OCI-LY1 (cell line): ENCODE data around the gene CEP162.
"Not testable (repeated sequence)": the region's sequence is repeated elsewhere in the genome, so short reads cannot be mapped to it uniquely, and the experiment has no call there.

Source experiments
- H2AFZ ChIP-seq: fragments of 200-600 bp; sonication (generic), shearing (Covaris generic); 2 replicates; pipeline ENCODE4 v1.6.0; 2014; ENCODE audit warnings: antibody characterized with exemption, mild to moderate bottlenecking, low read length
- H3F3A ChIP-seq: fragments of 200-600 bp; sonication (generic), shearing (Covaris generic); 2 replicates; pipeline ENCODE4 v1.6.0; 2014; ENCODE audit warnings: mild to moderate bottlenecking, antibody characterized with exemption, low read length, moderate library complexity; ENCODE audit not compliant: insufficient read depth
- H3K27ac ChIP-seq: fragments of 200-600 bp; sonication (generic); 2 replicates; pipeline ENCODE4 v1.5.1; 2014; ENCODE audit warnings: low read length, mixed run types, mild to moderate bottlenecking, low read depth; ENCODE audit not compliant: poor library complexity, severe bottlenecking
- H3K27me3 ChIP-seq: fragments of 200-600 bp; sonication (generic); 2 replicates; pipeline ENCODE4 v1.6.0; 2014; ENCODE audit warnings: antibody characterized with exemption, mild to moderate bottlenecking, low read length, moderate library complexity; ENCODE audit not compliant: insufficient read depth
- H3K36me3 ChIP-seq: fragments of 200-600 bp; sonication (generic); 2 replicates; pipeline ENCODE4 v1.6.1; 2014; ENCODE audit warnings: mild to moderate bottlenecking, antibody characterized with exemption, low read length, moderate library complexity, mixed read lengths; ENCODE audit not compliant: insufficient read depth
- H3K4me1 ChIP-seq: fragments of 200-600 bp; sonication (generic); 2 replicates; pipeline ENCODE4 v1.5.1; 2014; ENCODE audit warnings: mild to moderate bottlenecking, low read length, moderate library complexity; ENCODE audit not compliant: insufficient read depth, severe bottlenecking
- H3K4me2 ChIP-seq: fragments of 200-600 bp; sonication (generic), shearing (Covaris generic); 2 replicates; pipeline ENCODE4 v1.6.1; 2014; ENCODE audit warnings: low read length
- H3K4me3 ChIP-seq: fragments of 200-600 bp; sonication (generic); 2 replicates; pipeline ENCODE4 v1.5.1; 2014; ENCODE audit warnings: low read length, low read depth, mild to moderate bottlenecking, mixed read lengths; ENCODE audit not compliant: poor library complexity, severe bottlenecking
- H3K79me2 ChIP-seq: fragments of 200-600 bp; shearing (Covaris generic); 2 replicates; pipeline ENCODE4 v1.6.1; 2016; ENCODE audit warnings: mixed run types, low read length, mixed read lengths; ENCODE audit not compliant: insufficient read depth
- H3K9ac ChIP-seq: fragments of 200-600 bp; sonication (generic), shearing (Covaris generic); 2 replicates; pipeline ENCODE4 v1.6.1; 2014; ENCODE audit warnings: mild to moderate bottlenecking, low read length, mixed read lengths
- H3K9me2 ChIP-seq: fragments of 200-600 bp; sonication (generic), shearing (Covaris generic); 2 replicates; pipeline ENCODE4 v1.6.1; 2014; ENCODE audit warnings: low read depth, mild to moderate bottlenecking, low read length, mixed read lengths
- H3K9me3 ChIP-seq: fragments of 200-600 bp; shearing (Covaris generic); 2 replicates; pipeline ENCODE4 v1.6.1; 2014; ENCODE audit warnings: low read length, mixed read lengths
- H4K20me1 ChIP-seq: fragments of 200-600 bp; sonication (generic), shearing (Covaris generic); 2 replicates; pipeline ENCODE4 v1.6.0; 2016; ENCODE audit warnings: mild to moderate bottlenecking, low read length; ENCODE audit not compliant: insufficient read depth
- EZH2 ChIP-seq: fragments of 200-600 bp; sonication (generic), shearing (Covaris generic); IDR thresholded peaks from 2 replicates; pipeline ENCODE4 v1.8.0; 2017; ENCODE audit warnings: borderline replicate concordance, mixed run types, mild to moderate bottlenecking, antibody characterized with exemption, low read length, moderate library complexity, mixed read lengths
- TF ChIP-seq, protein P1 (sequence below): fragments of 200-600 bp; sonication (generic), shearing (Covaris generic); IDR thresholded peaks from 2 replicates; pipeline ENCODE4 v1.5.1; 2017; ENCODE audit warnings: mild to moderate bottlenecking, antibody characterized with exemption, low read length, moderate library complexity, mixed read lengths

The CEP162 gene

DNA sequence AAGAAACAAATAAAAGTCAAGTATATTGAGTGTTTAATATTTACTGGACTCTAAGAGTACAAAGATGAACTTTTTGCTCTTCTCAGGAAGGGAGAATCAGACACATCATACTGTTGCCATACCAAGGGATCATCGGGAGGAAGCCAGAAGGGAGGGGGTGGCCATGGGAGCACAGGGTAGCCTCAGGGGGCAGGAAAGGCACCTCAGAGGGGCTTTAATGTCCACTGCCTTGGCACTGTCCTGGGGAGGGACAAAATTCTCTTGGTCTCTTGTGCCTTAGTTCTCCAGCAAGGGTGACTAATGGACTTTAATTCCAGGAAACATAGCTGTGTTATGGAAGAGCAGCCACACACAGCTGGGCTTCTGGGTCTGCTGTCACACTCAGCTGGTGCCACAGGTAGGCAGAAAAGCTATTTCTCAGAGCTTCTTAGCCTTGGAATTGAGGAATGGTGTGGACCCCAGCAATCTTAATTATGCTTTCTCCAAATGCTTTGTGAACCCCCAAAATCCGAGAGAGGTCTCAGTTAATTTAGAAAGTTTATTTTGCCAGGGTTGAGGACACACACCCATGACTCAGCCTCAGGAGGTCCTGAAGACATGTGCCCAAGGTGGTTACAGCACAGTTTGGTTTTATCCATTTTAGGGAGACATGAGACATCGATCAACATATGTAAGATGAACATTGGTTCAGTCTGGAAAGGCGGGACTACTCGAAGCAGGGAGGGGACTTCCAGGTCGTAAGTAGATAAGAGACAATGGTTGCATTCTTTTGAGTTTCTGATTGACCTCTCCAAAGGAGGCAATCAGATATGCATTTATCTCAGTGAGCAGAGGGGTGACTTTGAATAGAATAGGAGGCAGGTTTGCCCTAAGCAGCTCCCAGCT lies 140.7 kb downstream of the CEP162 start:
- H3K4me2 ChIP-seq, result no peak overlapping the region
- no peaks in the 10 kb centered on the region for H3K36me3 ChIP-seq
- H3K27ac ChIP-seq, result no peak overlapping the region
- H3K9me2 ChIP-seq, result no peaks in the 10 kb centered on the region
- H3K4me1 ChIP-seq, result no peaks in the 10 kb centered on the region
- no peak overlapping the region for H2AFZ ChIP-seq
- H3F3A ChIP-seq, result no peaks in the 10 kb centered on the region
- no peaks in the 10 kb centered on the region for H4K20me1 ChIP-seq
- H3K27me3 ChIP-seq, result no peaks in the 10 kb centered on the region
- TF ChIP-seq EZH2, result no peak
- TF ChIP-seq, protein P1, sequence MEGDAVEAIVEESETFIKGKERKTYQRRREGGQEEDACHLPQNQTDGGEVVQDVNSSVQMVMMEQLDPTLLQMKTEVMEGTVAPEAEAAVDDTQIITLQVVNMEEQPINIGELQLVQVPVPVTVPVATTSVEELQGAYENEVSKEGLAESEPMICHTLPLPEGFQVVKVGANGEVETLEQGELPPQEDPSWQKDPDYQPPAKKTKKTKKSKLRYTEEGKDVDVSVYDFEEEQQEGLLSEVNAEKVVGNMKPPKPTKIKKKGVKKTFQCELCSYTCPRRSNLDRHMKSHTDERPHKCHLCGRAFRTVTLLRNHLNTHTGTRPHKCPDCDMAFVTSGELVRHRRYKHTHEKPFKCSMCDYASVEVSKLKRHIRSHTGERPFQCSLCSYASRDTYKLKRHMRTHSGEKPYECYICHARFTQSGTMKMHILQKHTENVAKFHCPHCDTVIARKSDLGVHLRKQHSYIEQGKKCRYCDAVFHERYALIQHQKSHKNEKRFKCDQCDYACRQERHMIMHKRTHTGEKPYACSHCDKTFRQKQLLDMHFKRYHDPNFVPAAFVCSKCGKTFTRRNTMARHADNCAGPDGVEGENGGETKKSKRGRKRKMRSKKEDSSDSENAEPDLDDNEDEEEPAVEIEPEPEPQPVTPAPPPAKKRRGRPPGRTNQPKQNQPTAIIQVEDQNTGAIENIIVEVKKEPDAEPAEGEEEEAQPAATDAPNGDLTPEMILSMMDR, result no peak
- H3K79me2 ChIP-seq, result no peaks in the 10 kb centered on the region
- H3K9me3 ChIP-seq, result no peaks in the 10 kb centered on the region
- H3K9ac ChIP-seq, result no peak overlapping the region
- no peak overlapping the region for H3K4me3 ChIP-seq

DNA sequence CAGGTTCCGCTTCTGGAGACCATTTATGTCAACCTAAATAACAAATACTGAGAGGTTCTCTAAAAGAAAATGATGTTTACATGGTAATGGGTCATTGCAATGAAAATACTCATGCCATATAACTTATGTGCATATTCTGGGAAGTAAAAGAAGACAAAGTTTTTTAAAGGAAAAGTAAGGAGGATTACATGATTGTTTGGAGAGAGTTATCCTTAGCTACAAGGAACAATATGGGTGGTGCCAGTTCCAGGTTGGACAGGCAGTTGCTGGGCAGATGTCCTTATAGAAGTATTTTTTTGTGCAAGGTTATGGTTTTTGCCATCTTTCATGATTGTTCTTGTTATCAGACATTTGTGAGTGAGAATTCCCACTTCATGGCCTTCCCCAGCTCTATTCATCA lies 141.4 kb downstream of the CEP162 start:
- H3K27me3 ChIP-seq, result no peaks in the 10 kb centered on the region
- H2AFZ ChIP-seq, result no peak overlapping the region
- H4K20me1 ChIP-seq, result no peaks in the 10 kb centered on the region
- H3K9ac ChIP-seq, result no peak overlapping the region
- no peak overlapping the region for H3K27ac ChIP-seq
- no peaks in the 10 kb centered on the region for H3K4me1 ChIP-seq
- H3K36me3 ChIP-seq, result no peaks in the 10 kb centered on the region
- H3K79me2 ChIP-seq, result no peaks in the 10 kb centered on the region
- no peaks in the 10 kb centered on the region for H3K9me3 ChIP-seq
- H3K4me2 ChIP-seq, result no peak overlapping the region
- no peak overlapping the region for H3K4me3 ChIP-seq
- no peaks in the 10 kb centered on the region for H3K9me2 ChIP-seq
- TF ChIP-seq, protein P1, result no peak
- TF ChIP-seq EZH2, result no peak
- no peaks in the 10 kb centered on the region for H3F3A ChIP-seq

DNA sequence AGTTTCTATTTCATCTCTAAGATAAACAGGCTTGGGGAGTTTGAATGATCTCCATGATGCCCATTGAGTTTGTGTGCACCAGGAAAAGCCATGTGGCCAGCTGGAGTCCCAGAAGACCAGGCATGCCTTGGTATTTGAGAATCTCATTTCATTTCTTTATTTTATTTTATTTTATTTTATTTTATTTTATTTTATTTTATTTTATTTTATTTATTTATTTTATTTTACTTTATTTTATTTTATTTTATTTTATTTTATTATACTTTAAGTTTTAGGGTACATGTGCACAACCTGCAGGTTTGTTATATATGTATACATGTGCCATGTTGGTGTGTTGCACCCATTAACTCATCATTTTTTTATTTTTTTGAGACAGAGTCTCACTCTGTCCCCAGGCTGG lies 142.7 kb downstream of the CEP162 start:
- H3K9me2 ChIP-seq, H4K20me1 ChIP-seq, H3K9me3 ChIP-seq, H3K4me1 ChIP-seq, H3K4me2 ChIP-seq, H3K36me3 ChIP-seq, H3K27me3 ChIP-seq, H2AFZ ChIP-seq, H3K4me3 ChIP-seq, H3K27ac ChIP-seq, H3K79me2 ChIP-seq, H3K9ac ChIP-seq, H3F3A ChIP-seq: not testable (repeated sequence)

DNA sequence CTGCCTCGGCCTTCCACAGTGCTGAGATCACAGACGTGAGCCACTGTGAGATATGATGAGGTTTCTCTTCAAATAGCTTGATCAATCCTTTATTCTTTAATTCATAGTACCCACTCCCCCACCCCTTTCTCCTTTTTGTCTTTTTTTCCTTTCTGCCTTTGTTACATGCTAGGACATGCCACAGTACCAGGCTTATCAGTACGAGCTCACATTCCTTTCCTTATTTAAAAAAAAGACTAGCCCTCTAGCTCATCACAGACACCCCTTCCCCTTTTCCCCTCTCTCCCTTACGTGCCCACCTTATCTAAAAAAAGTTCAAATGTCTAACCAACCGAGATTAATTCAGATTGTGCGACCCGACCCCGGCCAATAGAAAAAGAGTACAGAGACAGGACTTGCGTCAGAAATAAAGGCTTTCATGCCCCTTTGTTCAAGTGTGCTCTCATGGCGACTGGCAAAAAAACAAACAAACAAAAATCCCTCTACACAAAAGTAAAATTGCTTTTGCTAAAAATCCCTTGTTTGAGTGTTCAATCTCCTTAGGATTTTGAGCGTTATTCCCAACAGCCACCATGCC lies 144.7 kb downstream of the CEP162 start:
- no peaks in the 10 kb centered on the region for H3K9me2 ChIP-seq
- H3K9ac ChIP-seq, result no peak overlapping the region
- H3F3A ChIP-seq, result no peaks in the 10 kb centered on the region
- no peaks in the 10 kb centered on the region for H3K4me1 ChIP-seq
- no peak overlapping the region for H2AFZ ChIP-seq
- H3K27me3 ChIP-seq, result no peaks in the 10 kb centered on the region
- no peaks in the 10 kb centered on the region for H3K36me3 ChIP-seq
- no peaks in the 10 kb centered on the region for H3K79me2 ChIP-seq
- TF ChIP-seq, protein P1, result no peak
- no peak for TF ChIP-seq EZH2
- no peak overlapping the region for H3K27ac ChIP-seq
- H3K9me3 ChIP-seq, result no peaks in the 10 kb centered on the region
- H3K4me2 ChIP-seq, result no peak overlapping the region
- H4K20me1 ChIP-seq, result no peaks in the 10 kb centered on the region
- no peak overlapping the region for H3K4me3 ChIP-seq
